Stimulated activated CD8-positive, alpha-beta memory T cell treated with anti-CD3 and anti-CD28 coated beads, Interleukin-7, amount 100 ng/mL, for 48 hours (primary cell): Measurements from ENCODE around the gene FAM131B.
"Not testable (repeated sequence)": the region's sequence is repeated elsewhere in the genome, so short reads cannot be mapped to it uniquely, and the experiment has no call there.

Source experiments
- DNase-seq, 2 donors: peaks; one replicate each; pipeline ENCODE4 v3.0.0-alpha.2; 2020; ENCODE audit warnings: low read depth in 1 of 2; ENCODE audit errors: extremely low read depth in 1 of 2

Gene FAM131B

DNA sequence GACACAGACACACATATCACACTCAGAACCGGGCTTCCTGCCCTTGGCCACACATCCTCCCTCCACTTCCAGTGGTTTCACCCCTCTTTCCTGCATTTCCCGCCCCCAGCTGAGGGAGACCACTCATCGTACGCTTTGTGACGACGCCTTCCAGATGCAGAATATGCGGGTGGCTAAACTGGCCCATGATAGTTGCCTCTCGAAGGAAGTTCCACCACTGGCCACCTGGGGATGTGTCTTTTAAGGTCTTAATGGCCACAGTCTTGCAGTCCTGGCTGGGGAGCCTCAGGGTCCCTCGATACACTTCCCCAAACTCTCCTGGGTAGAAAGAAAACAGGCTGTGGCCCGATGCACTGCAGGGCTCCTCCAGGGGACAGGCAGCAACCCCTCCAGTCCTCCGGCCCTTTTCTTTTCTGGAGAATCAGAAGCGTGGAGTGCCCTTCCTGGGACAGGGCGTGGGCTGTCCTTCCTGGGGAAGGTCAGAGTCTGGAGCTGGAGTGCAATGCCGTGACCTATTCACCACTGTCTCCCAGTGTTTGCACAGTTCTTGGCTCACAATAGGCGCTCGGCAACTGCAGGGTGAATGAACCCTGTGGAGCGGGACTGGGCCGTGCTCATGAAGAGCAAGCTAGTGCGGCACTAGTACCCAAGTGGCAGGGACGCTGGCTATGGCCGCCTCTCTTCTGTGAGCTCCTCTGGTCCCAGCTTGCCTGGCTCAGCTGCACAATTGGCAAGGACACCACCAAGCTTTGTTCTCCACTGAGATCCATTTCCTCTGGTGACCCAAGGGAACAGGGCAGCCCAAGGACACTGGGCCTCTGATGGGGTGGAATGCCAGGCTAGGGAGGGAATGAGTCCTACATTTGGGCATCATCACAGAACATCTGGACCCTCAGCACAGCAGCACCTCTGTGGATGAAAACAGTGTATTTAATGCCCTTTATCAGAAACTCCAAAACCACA is 33.0 kb upstream of the FAM131B start:
- no peak for DNase-seq

- DNase-seq, result no peak
Measured at GRCh38 chr7:143394777-143395176, 32.3 kb upstream of the FAM131B start.

GRCh38 chr7:143394068-143394467 is 31.6 kb upstream of the FAM131B start:
- no peak for DNase-seq

GRCh38 chr7:143393267-143394041 is 30.9 kb upstream of the FAM131B start:
- no peak for DNase-seq

GRCh38 chr7:143392875-143393266 is 30.4 kb upstream of the FAM131B start:
- DNase-seq, result no peak

DNA sequence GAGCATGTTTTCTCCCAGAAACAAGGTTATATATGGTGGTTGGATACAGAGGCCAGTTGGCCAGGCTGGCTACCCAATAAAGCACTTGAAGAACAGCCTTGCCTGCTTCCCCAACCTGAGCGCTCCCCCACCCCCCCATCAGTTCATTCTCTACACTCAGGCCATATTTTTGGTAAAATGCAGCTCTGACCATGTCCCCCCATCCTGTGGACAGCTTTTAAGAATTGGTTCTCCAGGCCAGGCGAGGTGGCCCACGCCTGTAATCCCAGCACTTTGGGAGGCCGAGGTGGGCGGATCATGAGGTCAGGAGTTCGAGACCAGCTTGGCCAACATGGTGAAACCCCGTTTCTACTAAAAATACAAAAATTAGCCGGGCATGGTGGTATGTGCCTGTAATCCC is 29.9 kb upstream of the FAM131B start:
- DNase-seq, result not testable (repeated sequence)

GRCh38 chr7:143391462-143392404 is 29.2 kb upstream of the FAM131B start:
- no peak for DNase-seq

- DNase-seq, result no peak
Measured at GRCh38 chr7:143390773-143391317, 28.3 kb upstream of the FAM131B start.

- no peak for DNase-seq
Measured at GRCh38 chr7:143390104-143390772, 27.7 kb upstream of the FAM131B start.

DNA sequence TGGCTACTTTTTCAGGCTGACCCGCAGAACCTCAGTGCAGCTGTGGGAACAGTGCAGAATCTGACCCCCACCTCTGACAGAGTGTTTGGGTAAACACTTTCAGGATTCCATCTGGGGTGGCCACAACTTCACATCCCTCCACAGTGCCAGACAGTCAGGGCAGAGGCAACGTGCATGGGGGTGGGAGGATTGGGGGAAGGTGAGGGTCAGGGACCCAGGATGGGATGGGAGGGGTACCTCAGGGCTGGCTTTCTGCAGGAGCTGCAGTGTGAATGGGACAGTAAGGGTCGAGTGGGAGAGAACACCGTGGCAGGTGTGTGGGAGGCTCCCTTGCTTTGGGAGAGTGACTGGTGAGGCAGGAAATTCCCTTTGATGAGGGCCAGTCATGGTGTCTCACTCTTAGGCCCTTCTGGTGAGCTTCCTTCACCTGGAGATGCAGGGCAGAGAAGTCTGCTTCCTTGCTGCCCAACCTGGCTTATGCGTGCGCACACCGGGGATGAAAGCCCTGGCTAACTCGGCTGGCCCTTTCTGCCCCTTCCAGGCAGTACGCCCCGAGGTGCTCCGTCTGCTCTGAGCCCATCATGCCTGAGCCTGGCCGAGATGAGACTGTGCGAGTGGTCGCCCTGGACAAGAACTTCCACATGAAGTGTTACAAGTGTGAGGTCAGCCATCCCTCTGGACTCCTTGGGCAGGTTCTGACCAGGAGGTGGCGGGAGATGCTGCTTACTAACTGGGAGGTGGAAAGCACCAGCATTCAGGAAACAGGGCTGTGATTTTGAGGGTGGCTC is 27.0 kb upstream of the FAM131B start:
- no peak for DNase-seq

- no peak for DNase-seq
Measured at GRCh38 chr7:143388491-143389101, 26.1 kb upstream of the FAM131B start.

DNA sequence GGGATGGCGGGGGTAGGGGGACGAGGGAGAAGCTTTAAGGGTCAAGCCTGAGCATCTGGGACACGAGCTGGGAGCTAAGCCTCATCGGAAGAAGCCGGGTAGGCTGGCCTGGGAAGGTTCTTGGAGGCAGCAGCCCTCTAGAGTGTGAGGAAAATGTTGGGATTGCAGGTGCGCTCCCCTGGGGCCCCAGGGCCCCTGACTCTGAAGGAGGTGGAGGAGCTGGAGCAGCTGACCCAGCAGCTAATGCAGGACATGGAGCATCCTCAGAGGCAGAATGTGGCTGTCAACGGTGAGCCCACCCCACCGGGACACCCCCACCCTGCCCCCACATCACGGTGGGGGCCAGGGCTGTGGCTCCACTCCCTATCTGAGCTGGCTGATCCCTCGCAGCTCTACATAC is 25.5 kb upstream of the FAM131B start:
- no peak for DNase-seq

DNA sequence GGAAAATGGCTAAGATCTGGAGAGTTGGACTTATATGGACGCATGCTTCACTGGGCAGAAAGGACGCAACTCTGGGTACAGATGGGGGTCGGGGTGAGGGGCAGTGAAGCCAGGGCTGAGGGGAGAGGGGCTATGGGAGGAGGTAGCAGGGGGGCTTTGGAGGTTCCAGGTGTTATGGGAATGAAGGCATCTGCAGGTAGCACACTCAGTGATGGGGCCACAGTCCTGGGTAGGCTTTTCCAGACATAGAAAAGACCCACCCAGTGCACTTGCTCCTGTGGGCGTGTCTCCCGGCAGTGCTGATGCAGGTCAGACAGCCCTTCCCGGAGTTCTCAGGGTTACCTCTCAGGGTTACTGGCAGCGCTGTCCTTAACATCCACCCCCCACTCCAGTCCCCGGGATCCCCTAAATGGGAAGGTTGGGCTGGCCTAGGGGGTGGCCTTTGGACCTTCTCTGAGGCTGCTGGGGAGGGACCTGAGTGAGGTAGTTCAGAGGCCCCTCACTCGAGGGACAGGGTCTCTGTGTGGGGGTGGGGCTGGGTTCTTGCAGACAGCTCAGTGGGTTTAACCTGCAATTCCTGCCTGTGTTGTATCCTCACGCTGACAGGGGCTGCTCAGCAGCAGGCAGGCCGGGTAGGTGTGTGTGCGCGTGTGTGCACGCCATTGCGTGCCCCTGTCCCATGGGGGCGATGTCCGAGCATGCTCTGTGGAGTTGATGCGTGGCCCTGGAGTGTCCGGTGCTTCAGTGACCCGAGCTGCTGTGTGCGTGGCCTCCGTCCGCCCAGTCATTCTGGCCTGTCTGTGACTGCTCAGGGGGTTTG is 24.9 kb upstream of the FAM131B start:
- no peak for DNase-seq

DNA sequence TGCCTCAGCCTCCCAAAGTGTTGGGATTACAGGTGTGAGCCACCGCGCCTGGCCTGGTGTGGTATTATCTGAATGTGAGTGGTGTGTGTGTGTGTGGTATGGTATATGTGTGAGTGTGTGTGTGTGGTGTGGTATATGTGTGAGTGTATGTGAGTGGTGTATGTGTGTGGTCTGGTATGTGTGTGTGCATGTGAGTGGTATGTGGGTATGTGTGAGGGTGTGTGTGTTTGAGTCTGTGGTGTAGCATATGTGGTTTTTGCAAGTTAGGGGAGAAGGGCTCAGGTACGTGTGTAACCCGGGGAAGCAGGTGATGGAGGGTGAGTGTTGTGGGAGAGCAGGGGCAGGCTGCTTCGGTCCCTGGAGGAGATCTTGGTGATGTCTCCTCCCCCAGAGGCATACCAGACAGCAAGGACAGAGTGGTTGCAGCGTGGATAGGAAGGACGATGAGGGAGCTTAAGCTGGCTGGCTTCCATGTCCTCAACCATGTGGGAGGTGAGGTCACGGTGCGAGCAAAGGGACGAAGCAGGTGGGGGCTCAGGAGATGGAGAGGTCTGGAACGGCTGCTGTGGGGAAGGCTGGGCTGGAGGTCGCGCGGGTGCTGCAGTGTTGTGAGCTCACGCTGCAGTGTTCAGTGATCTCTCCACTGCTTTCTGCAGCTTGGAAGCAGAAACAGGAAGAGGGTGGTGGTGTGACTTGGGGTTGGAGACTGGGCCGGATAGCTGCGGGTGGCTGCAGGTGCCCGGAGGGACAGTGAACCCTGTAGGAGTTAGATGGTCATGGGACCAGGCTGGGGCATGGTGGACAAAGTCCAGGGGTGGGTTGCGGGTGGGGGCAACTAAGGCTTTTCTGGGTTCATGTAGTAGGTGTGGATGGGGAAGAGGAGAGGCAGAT is 23.6 kb upstream of the FAM131B start:
- DNase-seq, result no peak

DNA sequence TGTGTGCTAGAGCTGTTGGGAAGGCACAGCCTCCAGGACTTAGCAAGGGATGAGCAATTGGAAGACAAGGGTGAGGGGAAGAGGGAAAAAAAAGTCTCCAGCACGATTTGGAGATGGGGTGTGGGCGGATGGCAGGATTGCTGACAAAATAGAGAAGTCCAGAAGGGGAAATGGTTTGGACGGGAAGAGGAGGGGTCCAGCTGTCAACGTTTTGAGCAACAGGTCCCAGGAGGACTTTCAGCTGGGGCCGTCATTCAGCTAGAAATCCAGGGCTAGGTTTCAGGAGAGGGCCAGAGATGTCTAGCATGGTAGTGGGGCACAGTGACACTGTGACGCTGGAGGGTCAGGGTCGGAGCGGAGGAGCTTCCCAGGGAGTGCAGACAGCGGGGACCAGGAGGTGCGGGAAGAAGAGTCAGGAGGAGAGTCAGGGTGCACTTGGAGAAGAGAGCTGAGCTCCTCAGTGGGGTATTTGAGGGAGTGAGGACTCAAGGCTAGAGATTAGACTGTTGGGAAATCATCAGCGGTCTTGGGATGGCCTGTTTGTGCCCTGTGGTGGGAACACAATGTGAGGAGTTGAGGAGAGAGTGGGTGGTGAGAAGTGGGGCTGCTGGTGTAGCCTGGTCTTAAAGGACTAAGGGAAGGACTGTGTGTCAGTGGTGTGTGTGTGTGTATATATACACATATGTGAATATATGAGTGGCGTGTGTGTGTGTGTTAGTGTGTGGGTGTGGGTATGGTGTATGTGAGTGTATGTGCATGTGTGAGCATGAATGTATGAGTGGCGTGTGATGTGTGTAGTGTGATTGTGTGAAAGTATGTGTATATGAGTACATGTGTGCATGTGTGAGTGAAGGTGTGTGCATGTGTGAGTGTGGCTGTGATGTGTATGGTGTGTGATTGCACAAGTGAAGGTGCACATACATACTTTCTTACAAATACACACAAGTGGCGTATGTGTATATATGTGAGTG is 22.4 kb upstream of the FAM131B start:
- DNase-seq, result no peak

GRCh38 chr7:143384148-143384547 is 21.6 kb upstream of the FAM131B start:
- DNase-seq, result no peak
